KMS-11 (cell line): Measurements from ENCODE around the gene BPIFA1.

Experiments
- H2AFZ ChIP-seq: fragments of 200-600 bp; sonication (generic); 2 replicates; pipeline ENCODE4 v1.6.1; 2016; ENCODE audit warnings: antibody characterized with exemption, mixed run types, low read depth
- H3K27ac ChIP-seq: fragments of 200-600 bp; sonication (generic); 2 replicates; pipeline ENCODE4 v1.6.1; 2016; ENCODE audit warnings: mild to moderate bottlenecking, mixed run types
- H3K27me3 ChIP-seq: fragments of 200-600 bp; sonication (generic); 2 replicates; pipeline ENCODE4 v1.6.1; 2017; ENCODE audit warnings: mild to moderate bottlenecking, low read depth, mixed run types, moderate library complexity; ENCODE audit not compliant: insufficient read depth
- H3K36me3 ChIP-seq: fragments of 200-600 bp; sonication (generic); 2 replicates; pipeline ENCODE4 v1.6.1; 2017; ENCODE audit warnings: mild to moderate bottlenecking, mixed run types; ENCODE audit not compliant: insufficient read depth
- H3K4me1 ChIP-seq: fragments of 200-600 bp; sonication (generic); 2 replicates; pipeline ENCODE4 v1.6.1; 2016; ENCODE audit warnings: mild to moderate bottlenecking, low read depth, mixed run types; ENCODE audit not compliant: poor library complexity, severe bottlenecking
- H3K4me2 ChIP-seq: fragments of 200-600 bp; sonication (generic); 2 replicates; pipeline ENCODE4 v1.7.0; 2016; ENCODE audit warnings: mild to moderate bottlenecking, mixed run types
- H3K4me3 ChIP-seq: fragments of 200-600 bp; sonication (generic); IDR thresholded peaks from 2 replicates; pipeline ENCODE4 v1.6.1; 2017; ENCODE audit warnings: low read depth, low read length, mixed read lengths; ENCODE audit not compliant: insufficient read depth
- H3K79me2 ChIP-seq: fragments of 200-600 bp; sonication (generic); 2 replicates; pipeline ENCODE4 v1.6.1; 2016; ENCODE audit warnings: low read depth, mixed run types; ENCODE audit not compliant: insufficient read depth
- H3K9ac ChIP-seq: fragments of 200-600 bp; sonication (generic); 2 replicates; pipeline ENCODE4 v1.6.1; 2016; ENCODE audit warnings: mild to moderate bottlenecking, mixed run types
- H4K20me1 ChIP-seq: fragments of 200-600 bp; sonication (generic); 2 replicates; pipeline ENCODE4 v1.6.1; 2016; ENCODE audit warnings: mild to moderate bottlenecking, mixed run types; ENCODE audit not compliant: insufficient read depth
- TF ChIP-seq, protein P1 (sequence below): fragments of 200-600 bp; sonication (generic); conservative IDR thresholded peaks from 2 replicates; pipeline ENCODE4 v1.6.1; 2017; ENCODE audit warnings: low read depth, mild to moderate bottlenecking, antibody characterized with exemption, low read length, moderate library complexity, mixed read lengths

The BPIFA1 gene

DNA sequence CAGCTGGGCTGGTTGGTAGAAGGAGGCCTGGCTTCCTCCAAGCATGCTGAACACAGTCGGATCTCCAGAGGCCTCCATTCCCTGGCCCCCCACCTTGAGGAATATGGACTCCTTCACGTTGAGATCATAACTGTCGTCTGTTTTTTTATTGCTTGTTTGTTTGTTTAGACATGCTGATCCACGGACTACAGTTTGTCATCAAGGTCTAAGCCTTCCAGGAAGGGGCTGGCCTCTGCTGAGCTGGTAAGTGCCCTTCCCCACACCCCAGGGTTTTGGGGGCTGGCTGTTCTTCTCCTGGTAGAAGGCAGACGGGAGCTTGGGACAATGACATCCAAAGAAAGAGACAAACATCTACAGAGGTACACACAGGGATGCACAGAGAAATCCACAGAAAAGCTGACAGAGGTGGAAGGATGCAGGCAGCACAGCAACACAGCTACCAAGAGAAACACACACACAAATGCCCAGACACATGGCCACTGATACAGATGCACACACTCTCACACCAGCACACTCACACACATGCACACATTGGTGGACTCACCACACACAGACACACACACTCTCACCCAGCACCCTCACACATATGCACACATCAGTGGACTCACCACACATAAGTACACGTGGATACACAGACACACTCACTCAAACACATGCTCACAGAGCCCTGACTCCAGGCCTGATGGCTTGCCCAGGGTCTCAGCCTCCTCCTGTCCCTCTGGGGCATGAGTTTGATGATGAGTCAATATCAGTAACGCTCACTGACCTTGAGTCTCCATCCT, 6.7 kb downstream of the BPIFA1 start:
- no peaks in the 10 kb centered on the region for H3K27me3 ChIP-seq
- no peak overlapping the region for H3K27ac ChIP-seq

DNA sequence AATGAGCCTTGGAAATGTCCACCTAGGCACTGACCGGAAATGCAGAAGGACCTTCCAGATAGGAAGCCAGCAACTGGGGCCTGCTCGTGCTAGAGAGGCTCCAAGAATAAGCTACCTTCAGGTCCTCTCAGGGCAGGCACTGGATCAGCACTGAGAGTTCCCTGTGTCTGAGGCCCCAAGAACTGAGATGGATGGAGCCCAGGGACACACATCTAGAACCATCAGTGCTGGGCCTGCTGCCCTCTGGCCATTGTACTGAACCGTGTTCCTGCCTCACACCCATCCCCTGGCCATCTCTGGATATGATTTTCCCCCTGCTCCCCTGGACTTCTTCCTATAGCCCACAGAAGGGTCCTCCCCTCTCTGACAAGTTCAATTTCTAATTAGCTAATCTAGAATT, 10.3 kb downstream of the BPIFA1 start:
- Histone ChIP-seq H3K27ac (no peak overlapping the region), H2AFZ (no peak overlapping the region), H4K20me1 (no peaks in the 10 kb centered on the region), H3K79me2 (no peaks in the 10 kb centered on the region), H3K36me3 (no peaks in the 10 kb centered on the region), H3K4me2 (no peak overlapping the region), H3K27me3 (no peaks in the 10 kb centered on the region), H3K4me3 (no peak overlapping the region), H3K9ac (no peak overlapping the region), H3K4me1 (no peaks in the 10 kb centered on the region)
- TF ChIP-seq, protein P1, sequence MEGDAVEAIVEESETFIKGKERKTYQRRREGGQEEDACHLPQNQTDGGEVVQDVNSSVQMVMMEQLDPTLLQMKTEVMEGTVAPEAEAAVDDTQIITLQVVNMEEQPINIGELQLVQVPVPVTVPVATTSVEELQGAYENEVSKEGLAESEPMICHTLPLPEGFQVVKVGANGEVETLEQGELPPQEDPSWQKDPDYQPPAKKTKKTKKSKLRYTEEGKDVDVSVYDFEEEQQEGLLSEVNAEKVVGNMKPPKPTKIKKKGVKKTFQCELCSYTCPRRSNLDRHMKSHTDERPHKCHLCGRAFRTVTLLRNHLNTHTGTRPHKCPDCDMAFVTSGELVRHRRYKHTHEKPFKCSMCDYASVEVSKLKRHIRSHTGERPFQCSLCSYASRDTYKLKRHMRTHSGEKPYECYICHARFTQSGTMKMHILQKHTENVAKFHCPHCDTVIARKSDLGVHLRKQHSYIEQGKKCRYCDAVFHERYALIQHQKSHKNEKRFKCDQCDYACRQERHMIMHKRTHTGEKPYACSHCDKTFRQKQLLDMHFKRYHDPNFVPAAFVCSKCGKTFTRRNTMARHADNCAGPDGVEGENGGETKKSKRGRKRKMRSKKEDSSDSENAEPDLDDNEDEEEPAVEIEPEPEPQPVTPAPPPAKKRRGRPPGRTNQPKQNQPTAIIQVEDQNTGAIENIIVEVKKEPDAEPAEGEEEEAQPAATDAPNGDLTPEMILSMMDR: no peak

More for the DNA sequence above, 6.7 kb downstream of the BPIFA1 start:
- Histone ChIP-seq H3K4me2 (no peak overlapping the region), H4K20me1 (no peaks in the 10 kb centered on the region), H3K79me2 (no peaks in the 10 kb centered on the region), H3K9ac (no peak overlapping the region), H2AFZ (no peak overlapping the region), H3K4me3 (no peak overlapping the region), H3K4me1 (no peaks in the 10 kb centered on the region), H3K36me3 (no peaks in the 10 kb centered on the region)
- TF ChIP-seq, protein P1: no peak

DNA sequence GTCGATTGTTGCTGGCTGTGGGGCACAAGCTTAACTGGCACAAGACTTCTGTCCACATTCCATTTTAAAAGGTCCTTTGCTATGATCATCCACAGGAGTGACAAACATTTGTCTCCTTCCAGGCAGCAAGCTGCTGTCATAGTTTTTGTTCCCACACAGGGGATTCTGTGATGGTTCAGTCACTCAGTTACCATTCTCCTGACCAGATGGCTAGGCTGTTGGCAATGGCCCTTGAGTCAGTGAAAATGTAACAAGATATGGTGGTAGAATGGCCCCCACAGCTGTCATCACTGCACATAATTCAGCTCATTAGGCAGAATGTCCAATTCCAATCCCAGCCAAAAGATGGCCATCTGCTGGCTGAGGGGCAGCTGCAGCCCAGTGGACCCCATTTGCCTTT, 13.7 kb downstream of the BPIFA1 start:
- Histone ChIP-seq H4K20me1 (no peaks in the 10 kb centered on the region), H3K4me1 (no peaks in the 10 kb centered on the region), H3K4me2 (no peak overlapping the region), H3K9ac (no peak overlapping the region), H3K36me3 (no peaks in the 10 kb centered on the region), H3K79me2 (no peaks in the 10 kb centered on the region), H2AFZ (no peak overlapping the region), H3K27me3 (no peaks in the 10 kb centered on the region), H3K27ac (no peak overlapping the region), H3K4me3 (no peak overlapping the region)
- TF ChIP-seq, protein P1: no peak

- Histone ChIP-seq H2AFZ (no peak overlapping the region), H3K4me2 (no peak overlapping the region)
Measured at GRCh38 chr20:33250666-33251065, 14.9 kb downstream of the BPIFA1 start.

More at GRCh38 chr20:33250666-33251065, 14.9 kb downstream of the BPIFA1 start:
- Histone ChIP-seq H3K27ac (no peak overlapping the region), H3K36me3 (no peaks in the 10 kb centered on the region), H3K4me1 (no peaks in the 10 kb centered on the region), H3K27me3 (no peaks in the 10 kb centered on the region), H3K4me3 (no peak overlapping the region), H3K79me2 (no peaks in the 10 kb centered on the region), H3K9ac (no peak overlapping the region), H4K20me1 (no peaks in the 10 kb centered on the region)
- TF ChIP-seq, protein P1: no peak
